Astrocyte (in vitro differentiated cells and primary cell): Measurements from ENCODE around the gene AP2M1.

Experiments used
- CTCF ChIP-seq: IDR thresholded peaks from 2 replicates; pipeline ENCODE4 v1.5.1; 2011; ENCODE audit warnings: low read depth, mild to moderate bottlenecking, inconsistent platforms, low read length, moderate library complexity; ENCODE audit not compliant: insufficient read depth
- EZH2 ChIP-seq: IDR thresholded peaks from 2 replicates; pipeline ENCODE4 v1.6.1; 2012; ENCODE audit warnings: mild to moderate bottlenecking, low read length, inconsistent platforms; ENCODE audit not compliant: insufficient read depth

GRCh38 chr3:184227481-184227935 is 52.9 kb downstream of the AP2M1 start:
- peak; percentile 43 for TF ChIP-seq CTCF
- TF ChIP-seq EZH2, result no peak
